SIG-M5 (cell line): Measurements from ENCODE around the gene POLD3.
"Not testable (repeated sequence)": the region's sequence is repeated elsewhere in the genome, so short reads cannot be mapped to it uniquely, and the experiment has no call there.

Experiments used
- DNase-seq: peaks from one replicate; lab custom pipeline; 2025; lab: John Stamatoyannopoulos, UW

POLD3 gene

GRCh38 chr11:74638869-74639268, 46.5 kb downstream of the POLD3 start:
- DNase-seq: no peak

DNA sequence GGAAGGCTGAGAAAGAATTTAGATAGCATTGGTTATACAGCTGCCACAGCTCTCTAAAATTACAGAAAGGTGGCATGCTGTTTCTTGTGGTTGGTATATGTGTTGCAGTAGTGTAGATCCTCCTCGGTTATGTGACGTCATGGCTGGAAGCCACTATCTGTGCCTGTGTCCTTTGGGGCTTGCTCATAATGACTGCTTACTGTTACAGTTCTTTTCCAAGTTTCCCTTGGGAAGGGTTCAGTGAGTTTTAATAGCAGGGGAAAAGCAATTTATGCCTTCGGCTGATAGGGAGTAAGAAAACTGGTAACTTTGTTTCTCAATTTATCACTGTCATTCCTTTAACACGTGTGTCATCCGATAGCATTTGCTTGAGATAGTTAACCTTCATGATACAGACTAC, 47.2 kb downstream of the POLD3 start:
- no peak for DNase-seq

- DNase-seq: no peak
These were observed 48.9 kb downstream of the POLD3 start for GRCh38 chr11:74641289-74641688.

DNA sequence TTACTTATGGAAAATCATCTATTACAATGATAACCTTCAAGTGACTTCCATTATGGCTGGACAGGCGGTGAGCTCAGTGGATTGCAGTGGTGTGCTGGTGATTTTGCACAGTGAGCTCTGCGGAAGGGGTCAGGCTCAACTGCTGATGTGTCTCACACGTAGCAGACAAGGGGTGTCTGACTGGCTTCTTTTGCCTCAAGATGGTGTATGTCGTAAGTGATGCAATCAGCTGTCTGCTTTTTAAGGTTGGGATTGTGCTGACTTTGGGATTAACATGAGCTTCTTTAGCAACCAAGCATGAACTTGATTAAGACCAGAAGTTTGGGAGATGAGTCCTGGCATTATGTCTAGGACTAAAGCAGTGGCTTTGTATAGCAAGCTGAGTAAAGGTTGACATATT, 49.5 kb downstream of the POLD3 start:
- no peak for DNase-seq

DNA sequence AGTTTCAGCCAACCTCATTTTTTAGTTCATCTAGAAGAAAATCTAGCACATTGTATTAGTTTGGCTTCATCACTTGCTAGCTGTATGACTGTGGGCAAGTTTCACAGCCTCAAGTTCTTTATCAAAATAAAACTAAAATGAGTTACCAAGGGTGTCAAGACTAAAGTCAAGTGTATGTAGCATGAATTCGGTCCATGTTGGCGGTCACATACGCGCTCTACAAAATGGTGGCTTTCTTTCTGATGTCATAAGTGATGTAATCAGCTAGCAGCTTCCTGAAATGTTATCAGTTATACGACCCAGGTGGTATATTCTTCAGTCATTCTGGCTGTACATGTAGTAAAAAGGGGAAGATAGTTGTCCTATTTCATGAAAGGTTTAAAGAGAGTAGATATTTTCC, 50.5 kb downstream of the POLD3 start:
- no peak for DNase-seq

GRCh38 chr11:74644081-74644480, 51.7 kb downstream of the POLD3 start:
- no peak for DNase-seq

DNA sequence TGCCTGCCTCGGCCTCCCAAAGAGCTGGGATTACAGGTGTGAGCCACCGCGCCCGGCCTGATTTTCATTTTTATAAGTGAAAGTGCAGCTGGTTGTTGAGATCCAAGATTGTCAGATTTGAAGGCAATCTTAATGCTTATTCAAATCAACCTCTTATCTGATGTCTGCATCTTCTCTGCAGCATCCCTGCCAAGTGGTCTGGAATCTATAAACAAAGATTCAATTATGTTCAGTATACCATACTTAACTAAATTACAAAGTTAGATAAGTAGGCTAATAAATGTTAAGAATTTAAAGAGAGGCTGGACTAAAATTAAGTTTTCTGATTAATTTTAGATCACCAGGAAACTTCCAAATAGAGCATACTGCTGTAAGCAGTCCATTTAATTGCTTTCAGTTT, 53.8 kb downstream of the POLD3 start:
- DNase-seq: no peak

DNA sequence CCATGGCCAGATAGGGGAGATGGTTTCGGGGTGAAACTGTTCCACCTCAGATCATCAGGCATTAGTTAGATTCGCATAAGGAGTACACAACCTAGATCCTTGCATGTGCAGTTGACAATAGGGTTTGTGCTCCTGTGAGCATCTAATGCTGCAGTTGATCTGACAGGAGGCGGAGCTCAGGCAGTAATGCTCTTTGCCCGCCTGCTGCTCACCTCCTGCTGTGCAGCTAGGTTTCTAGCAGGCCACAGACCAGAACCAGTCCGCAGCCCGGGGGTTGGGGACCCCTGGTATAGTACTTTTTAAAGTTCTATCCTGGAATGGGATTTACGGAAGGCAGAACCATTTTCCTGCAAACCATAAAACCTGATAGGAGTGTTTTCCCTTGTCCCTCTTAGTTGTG, 54.6 kb downstream of the POLD3 start:
- DNase-seq: no peak

GRCh38 chr11:74647404-74647803, 55.0 kb downstream of the POLD3 start:
- DNase-seq: no peak

GRCh38 chr11:74647831-74648230, 55.4 kb downstream of the POLD3 start:
- no peak for DNase-seq

GRCh38 chr11:74648894-74649293, 56.5 kb downstream of the POLD3 start:
- no peak for DNase-seq

- no peak for DNase-seq
These were observed 58.1 kb downstream of the POLD3 start for GRCh38 chr11:74650498-74650897.

DNA sequence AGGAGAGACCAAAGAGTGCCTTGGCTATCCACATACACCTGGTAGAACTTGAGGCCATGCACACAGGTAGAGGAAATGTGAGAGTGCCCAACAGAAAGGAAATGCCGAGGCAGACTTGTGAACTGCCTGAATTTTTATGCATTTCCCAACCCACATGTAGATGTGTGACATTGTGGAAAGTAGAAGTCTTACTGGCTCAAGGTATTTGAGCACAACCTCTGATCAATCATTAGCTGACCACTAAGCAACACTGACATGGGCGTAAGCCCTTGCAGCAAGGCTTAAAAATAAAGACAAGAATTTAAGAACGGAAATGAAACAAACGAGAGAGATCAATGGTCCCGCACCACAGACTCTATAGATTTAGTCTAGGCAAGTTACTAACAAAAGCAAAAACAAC, 62.6 kb downstream of the POLD3 start:
- no peak for DNase-seq

- DNase-seq: not testable (repeated sequence)
These were observed 66.7 kb downstream of the POLD3 start for GRCh38 chr11:74659124-74659523.

DNA sequence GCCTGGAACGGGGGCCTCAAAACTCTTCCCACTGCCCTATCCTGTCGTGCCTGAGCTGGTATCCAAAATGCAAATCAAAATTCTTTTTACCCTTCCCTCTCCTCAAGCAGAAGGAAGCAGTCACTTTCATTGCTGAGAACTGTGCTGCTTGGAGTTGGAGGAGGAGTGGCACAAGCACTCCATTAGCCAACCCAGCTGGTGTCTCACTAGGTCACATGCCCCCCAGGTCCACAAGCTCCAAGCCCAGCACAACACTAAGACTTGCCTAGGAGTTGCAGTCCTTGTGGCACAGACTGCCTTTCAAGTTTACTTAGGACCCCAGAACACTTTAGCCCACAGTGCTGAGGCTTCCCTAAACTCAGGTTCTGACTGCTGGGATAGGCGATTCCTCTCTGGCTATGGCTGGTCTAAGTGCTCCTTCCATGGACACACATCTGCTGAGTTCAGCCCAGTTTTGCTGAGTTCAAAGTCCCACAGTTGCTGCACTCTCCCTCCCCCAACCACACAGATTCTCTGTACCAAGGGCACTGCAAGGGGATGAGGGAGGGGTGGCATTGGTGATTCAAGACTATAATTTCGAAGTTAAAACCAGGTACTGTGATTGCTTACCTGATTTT, 70.2 kb downstream of the POLD3 start:
- DNase-seq: no peak

DNA sequence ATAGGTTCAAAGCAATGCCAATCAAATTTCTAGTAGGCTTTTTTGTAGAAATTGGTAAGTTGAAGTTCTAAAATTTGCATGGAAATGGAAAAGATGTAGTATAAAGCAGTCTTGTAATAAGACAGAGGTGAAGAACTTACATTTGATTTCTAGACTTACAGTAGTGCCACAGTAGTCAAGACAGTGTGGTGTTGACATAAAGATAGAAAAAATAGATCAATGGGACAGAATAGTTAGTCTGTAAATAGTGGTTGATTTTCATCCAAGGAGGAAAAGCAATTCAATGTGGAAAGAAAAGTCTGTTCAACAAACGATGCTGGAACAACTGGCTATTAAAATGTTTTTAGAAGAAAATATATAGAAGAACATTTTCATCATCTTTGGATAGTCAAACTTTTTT, 70.9 kb downstream of the POLD3 start:
- no peak for DNase-seq

DNA sequence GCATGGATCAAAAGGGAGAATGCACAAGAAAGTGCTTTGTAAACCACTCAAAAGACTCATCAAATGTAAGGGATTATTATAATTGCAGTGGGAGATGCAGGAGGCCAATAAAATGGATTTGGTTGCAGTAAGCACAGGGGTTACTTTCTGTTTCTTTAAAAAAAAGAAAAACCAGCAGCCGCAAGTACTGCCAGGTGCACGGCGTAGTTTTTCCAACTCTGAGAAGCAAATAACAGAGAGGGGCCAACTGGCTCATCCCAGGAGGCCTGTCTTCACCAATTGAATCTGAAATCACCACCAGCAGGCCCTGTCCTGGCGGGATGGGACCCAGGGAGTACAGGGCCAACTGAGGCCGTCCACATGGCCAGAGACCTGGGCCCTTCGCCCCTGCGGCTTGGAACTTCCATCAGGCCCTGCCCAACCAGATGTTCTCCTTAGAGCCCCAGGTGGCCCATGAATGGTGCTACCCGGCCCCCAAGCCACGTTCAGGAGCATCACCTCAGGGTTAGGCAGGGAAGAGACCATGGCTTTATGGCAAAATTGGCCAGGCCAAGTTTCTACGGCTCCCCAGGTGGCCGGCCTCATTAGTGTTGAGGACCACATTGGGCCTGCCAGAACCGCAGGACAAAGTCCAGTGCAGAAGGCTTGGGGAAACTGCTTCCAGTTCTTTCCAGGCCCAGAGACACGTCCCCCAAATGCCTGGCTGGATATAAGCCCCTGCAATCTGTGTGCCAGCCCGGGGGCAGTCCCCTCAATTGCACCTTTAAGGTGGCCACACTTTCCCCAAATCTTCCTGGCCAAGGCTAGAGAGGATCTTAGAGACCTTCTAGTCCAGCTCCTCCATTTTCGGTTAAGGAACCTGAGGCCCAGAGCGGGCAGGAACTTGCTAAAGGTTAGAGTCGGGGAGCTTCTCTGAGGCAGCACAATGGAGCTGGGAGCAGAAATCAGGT, 77.1 kb downstream of the POLD3 start:
- DNase-seq: no peak

DNA sequence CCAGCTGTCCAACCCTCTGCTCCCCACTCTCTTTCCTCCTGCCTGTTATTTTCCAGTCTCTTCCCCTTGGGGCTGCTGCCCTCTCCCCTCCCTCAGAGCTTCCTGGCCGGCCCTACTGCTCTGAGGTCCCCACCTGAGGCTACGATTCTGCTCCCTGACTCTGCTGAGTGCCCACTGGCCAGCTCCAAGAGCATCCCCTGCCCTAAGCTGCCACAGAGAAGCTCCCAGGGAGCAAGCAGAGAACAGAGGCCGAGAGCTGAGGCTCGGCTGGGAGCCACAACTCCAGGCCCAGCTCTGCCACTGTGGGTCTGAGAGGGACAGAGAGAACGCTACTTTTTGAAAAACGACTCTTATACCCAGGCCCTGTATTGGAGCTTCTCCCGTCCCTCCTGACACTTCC, 77.8 kb downstream of the POLD3 start:
- DNase-seq: no peak

DNA sequence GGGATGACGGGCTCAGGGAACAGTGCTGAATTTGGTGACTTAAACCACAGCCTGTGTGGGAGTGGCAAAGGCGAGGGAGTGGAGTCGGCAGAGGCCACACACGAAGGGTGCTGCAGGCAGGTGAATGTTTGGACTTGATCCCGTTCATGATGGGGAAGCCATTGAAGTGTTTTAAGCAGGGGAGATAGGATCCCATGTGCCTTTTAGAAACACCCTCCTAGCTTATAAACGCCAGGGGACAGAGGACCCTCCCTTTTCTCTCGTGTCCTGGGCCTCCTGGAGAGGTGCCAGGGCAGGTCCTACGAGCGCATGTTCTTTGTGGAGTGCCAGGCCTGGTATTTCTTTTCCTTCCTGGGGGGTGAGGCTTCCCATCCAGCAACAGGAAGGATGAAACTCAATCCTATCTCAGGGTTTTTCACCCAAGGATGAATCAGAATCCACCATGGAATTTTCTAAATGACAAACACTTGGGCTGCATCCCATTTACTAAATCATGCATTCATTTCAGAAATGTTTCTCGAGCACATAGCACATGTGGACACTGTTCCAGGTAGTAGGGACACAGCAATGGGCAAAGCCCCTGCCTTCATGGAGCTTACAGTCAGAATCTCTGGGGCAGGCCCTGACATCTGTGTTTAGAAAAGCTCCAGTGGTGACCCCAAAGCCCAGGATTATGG, 79.3 kb downstream of the POLD3 start:
- no peak for DNase-seq

- no peak for DNase-seq
These were observed 80.1 kb downstream of the POLD3 start for GRCh38 chr11:74672332-74672955.

DNA sequence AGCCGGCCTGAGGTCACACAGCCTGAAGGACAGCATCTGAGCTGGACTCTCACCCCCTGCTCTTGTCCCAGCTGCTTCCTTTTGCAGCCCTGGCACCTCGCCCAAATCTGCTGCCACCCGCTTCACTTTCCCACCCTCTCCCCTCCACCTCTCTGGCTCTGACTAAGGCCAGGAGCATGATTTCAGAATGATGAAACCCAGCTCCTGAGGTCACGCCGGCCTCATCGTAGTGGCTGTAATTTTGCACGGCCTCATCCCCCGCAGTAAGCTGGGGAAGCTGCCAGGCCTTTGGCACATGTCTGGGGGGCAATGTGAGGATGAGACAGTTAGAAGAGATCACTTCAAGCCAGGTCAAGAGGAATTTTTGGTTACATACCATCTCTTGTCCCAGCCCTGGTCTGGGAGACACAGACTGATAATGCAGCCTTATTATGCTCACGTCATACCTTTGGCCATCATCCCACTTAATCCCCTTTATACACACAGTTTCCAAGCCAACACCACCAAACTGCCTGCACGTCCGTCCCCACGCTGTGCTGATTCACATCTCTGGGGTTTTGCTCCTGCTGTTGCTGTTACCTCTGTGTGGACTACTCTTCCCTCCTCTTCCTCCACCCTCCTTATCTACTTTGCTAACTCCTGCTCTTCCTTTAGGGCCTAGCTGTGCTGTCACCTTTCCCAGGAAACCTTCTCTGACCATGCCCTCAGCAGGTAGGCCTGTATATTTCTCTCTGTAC, 80.7 kb downstream of the POLD3 start:
- no peak for DNase-seq
